Measurements from ENCODE around the gene YJEFN3. TPM values are rescaled to one million over a fixed set of nuclear protein-coding genes. Genes with fewer than 3 reads are reported as not detected.

The YJEFN3 gene
- total RNA-seq, 1 donor from 2014 or later: 0.69 TPM

DNA sequence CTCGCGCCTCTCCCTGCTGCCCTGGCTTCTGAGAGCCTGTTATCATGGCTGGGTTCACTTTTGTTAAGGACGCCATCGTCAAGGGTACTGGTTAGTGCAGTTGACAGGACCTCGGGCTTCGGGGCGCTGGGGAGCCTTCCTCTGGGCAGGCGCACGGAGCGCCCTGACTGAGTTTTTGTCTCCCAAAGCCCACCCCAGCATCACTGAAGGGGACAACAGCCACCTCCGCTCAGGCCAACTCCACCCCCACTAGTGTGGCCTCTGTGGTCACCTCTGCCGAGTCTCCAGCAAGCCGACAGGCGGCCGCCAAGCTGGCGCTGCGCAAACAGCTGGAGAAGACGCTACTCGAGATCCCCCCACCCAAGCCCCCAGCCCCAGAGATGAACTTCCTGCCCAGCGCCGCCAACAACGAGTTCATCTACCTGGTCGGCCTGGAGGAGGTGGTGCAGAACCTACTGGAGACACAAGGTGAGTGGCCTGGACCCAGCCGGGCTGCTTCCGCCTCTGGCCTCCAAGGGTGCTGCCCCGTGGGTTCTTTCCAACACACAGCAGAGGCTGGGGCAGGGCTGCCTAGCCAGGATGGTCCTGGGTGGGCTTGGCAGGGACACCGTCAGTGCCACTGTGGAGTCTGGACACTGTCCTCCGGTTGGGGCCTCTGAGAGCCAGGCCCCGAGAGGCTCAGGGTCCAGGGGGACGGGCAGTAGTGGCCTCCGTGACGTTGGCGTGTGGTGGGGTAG is 30.3 kb upstream of the YJEFN3 start:
- no peak for DNase-seq

DNA sequence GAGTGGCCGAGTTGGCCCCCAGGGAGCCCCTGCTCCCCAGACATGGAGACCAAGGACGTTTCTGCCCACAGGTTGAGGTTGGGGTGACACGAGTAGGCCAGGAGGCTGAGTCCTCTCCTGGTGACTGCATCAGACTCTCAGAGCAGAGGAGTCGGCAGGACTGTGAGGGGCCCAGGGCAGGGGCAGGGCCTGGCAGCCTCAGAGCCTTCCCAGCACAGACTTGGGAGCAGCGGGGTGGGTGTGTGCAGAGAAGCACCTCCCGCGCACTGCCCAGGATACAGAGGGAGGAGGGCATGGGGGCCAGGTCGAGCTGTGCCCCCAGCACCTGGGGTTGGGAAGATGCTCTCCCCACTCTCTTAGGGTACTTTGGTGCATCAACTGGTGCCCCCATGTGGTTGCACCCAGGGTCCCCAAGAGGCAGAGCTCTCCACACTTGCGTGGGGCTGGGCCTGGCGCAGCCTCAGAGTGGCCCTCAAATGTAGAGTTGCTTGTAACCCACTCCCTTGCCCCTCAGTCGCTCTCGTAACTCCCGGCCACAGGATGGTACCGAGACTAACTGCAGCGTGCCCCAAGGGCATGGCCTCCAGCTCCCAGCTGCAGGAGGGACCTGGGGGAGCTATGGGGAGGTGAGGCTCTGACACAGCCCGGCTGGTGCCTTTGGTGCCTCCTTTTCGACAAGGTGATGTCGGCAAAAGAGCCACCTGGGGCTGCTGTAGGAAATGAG is 29.3 kb upstream of the YJEFN3 start:
- DNase-seq: no peak

DNA sequence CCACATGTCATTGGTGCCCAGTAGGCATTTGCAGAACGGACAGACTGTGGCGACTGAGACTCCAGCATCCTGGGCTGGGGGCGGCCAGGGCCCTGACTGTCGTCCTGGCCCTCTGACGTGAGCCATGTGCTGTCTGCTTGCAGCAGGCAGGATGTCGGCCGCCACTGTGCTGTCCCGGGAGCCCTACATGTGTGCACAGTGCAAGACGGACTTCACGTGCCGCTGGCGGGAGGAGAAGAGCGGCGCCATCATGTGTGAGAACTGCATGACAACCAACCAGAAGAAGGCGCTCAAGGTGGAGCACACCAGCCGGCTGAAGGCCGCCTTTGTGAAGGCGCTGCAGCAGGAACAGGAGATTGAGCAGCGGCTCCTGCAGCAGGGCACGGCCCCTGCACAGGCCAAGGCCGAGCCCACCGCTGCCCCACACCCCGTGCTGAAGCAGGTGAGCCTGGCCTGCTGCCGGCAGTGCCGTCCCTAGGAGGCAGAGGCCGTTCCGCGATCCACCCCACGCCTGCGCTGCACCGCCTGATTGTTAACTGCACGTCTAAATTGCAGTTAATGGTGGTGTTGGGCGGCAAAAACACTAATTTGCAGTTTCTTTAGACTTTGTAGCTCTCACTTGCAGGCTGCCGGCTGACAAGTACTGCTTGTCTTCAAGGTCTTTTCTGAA is 27.6 kb upstream of the YJEFN3 start:
- DNase-seq: no peak

DNA sequence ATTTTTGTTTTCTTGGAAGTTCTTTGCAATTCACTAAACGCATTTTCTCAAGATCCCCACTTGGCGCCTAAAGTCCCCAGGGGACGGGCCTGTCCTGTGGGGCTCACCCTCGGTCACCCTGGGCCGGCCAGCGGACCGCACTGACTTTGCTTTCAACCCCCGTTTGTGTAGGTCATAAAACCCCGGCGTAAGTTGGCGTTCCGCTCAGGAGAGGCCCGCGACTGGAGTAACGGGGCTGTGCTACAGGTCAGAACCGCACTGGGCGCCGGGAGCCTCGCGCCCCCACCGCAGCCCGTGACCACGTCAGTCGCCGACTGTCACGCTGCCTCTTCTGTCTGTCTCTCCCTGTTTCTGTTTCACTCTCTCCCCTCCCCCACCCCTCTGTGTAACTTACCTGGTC is 26.9 kb upstream of the YJEFN3 start:
- DNase-seq: no peak

DNA sequence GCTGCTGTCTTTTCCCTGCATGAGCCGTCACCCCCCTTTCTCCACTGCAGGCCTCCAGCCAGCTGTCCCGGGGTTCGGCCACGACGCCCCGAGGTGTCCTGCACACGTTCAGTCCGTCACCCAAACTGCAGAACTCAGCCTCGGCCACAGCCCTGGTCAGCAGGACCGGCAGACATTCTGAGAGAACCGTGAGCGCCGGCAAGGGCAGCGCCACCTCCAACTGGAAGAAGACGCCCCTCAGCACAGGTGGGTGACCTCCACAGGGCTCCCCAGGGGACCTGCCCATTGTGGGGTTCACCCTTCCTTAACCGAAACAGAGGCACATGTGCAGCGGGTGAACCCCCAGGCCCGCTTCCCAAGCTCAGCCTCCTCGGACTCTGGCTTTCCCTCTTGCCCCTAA is 26.4 kb upstream of the YJEFN3 start:
- DNase-seq: no peak

DNA sequence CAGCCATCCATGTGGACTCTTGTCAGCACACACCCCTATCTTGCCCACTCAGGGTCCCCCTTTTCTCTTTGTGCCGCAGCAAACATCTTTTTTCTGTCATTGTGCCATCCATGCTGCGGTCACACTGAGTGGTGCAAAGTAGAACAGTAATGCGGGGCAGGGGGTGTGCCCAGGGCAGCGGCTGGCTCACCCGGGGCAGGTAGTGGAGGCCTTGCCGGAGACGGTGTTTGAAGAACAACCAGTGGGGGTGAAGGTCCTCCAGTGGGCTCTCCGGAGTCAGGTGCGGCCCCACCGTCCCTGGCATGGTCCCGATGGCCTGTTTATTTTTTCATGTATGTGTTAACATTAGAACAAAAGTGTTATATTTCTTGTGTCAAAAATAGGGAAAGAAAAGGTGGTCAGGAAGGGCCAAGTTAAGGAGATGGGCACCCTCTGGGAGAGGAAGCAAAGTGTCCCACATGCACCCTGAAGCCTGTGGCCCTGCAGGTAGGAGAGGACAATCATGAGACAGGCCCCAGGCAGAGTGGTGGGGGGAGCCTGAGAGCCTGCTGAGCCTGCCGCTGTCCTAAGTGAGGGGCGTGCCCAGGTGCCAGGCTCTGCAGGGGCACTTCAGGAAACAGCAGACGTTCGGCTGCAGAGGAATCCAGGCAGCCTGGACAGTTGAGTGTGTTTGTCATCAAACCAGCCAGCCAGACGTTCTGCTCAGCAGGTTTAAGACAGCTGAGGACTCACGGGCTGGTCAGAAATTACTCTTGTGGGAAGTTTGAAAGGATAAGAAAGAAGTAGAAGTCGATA is 25.7 kb upstream of the YJEFN3 start:
- no peak for DNase-seq

DNA sequence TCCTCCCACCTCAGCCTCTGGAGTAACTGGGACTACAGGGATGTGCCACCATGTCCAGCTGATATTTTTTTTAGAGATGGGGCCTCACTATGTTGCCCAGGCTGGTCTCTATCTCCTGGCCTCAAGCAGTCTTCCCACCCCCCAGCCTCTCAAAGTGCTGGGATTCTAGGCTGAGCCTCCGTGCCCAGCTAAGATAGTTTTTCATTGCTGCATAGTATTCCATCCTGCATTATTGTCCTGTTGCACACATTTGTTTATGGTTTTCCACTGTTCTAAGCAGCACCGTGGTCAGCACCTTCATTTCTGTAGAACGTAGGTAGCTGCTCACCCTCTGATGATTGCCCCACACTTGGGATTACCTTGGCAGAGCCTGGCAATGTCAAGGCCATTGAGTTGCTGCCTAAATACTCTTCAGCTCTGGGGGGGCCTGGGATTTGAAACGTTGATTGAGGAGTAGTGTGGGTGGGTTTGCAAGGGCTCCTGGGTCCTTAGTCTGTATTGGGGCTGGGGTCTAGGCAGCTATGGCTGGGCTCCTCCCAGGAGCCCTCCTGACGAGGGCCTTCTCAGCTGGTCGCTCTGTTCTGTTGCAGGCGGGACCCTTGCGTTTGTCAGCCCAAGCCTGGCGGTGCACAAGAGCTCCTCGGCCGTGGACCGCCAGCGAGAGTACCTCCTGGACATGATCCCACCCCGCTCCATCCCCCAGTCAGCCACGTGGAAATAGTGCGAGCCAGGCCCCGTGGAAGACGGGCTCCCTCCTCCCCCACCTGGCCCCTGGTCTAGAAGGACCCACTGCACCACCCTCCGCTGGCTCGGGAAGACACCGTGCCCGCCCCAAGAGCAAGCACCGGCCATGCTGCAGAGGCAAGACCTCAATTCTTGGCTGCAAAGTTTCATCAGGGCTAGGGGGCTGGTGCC is 23.7 kb upstream of the YJEFN3 start:
- no peak for DNase-seq

DNA sequence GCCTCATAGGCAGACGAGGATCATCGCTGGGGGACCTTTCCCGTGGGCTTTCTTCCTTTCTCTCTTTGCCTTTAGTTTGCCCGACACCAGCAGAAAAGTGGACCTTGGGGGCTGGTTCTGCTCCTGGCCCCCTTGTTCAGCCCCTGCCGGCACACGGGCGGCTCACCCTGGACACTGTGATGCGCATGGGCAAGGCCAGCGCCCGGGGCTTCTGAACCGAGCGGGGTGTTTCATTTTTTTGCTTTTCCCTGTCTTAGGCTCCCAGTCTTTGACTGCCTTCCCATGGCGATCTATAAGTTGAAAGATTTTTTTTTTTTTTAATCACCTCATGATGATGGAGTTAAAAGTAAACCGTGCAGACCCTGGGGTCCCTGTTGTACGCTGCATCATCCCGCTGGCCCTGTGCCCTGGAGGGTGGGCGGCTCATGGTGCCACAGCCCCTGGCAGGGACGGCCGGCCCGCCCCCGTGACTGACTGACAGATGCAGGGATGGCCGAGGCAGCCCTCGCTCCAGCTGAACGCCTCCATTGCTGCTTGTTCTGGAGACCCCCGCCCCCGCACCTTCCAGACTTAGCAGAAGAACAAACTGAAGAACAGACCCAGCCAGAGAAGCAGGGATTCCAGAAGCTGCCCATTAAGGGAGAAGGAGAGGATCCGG is 22.9 kb upstream of the YJEFN3 start:
- DNase-seq: no peak

DNA sequence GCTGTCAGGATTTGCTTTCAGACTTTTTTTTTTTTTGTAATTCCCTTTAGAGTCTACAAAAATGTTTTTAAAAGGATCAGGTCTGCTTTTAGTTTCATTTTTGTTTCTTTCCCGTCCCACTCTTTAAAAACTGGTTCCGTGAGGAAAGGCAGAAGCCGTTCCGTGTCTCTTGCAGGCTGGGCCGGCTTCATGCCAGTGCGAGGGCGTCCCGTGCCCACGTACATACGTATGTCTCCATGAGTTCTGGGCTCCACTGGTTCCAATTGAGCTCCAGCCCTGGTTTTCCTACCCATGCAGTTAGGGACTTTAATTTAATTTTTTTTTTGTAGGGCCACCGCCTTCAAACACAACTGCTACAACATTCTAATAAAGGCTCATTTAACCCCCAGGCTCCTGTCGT is 22.1 kb upstream of the YJEFN3 start:
- no peak for DNase-seq

DNA sequence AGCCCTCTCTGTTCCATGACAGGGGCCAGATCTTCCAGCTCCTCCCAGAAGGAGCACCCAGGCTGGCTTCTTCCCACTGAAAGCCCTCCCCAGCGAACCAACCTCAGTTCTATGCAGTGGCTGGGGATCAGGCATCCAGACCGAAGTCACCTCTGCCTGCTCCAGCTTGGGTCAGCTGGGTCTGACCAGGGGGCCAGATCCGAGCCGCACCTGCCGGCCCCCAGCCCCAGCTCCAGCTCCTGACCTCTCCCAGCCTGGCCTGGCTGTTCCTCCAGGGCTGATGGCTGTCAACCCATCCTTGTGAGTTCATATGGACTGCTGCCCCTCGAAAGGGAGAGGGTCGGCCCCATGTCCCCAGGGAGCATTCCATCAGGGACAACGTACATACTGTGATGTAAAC is 21.4 kb upstream of the YJEFN3 start:
- DNase-seq: no peak

DNA sequence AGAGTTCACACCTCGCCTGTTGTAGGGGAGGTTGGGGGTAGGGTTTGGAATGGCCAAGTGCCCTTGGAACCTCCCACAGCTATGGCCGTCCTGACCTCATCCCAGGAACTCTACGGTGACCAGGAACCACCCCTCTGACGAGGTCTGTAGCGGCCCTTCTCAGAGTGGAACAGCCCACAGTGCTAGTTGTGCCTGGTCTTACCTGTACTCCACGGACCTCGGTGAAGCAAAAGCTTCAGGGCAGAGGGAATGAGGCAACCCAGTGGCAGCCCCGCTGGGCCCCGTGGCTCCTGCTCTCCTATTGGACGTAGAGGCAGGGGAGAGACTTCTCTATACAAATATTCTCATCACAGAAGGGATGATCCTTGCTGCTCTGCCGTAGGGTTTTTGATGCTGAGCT is 20.5 kb upstream of the YJEFN3 start:
- no peak for DNase-seq

DNA sequence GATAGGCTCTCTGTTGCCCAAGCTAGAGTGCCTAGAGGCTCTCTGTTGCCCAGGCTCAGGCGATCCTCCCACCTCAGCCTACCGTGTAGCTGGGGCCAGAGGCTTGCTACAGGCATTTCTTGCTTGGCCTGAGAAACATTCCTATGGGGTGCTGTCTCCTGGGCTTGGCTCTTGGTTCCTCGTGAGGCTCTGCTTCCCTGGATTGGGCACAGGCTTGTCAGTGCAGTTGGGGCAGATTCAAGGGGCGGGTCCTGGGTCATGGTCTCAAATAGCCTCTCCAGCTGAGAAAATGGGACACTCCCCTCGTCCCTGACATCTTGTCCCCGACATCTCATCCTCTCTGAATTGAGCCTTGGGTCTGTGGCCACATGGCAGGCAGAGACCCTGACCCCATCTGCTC is 18.3 kb upstream of the YJEFN3 start:
- DNase-seq: no peak

DNA sequence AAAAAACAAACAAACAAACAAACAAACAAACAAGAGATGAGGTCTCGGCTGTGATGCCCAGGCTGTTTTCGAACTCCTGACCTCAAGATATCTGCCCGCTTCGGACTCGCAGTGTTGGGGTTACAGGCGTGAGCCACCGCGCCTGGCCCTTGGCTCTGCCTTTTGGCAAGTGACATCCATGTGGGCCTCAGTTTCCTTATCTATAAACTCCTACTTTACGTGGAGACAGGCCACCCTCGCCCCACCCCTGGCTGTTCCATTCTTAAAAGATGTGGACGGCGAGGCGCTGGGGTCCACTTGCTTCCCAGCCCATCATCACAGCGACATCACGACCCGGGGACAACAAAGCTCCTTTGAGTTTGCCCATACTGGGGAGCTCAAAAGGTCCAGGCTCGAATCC is 15.0 kb upstream of the YJEFN3 start:
- DNase-seq: no peak

DNA sequence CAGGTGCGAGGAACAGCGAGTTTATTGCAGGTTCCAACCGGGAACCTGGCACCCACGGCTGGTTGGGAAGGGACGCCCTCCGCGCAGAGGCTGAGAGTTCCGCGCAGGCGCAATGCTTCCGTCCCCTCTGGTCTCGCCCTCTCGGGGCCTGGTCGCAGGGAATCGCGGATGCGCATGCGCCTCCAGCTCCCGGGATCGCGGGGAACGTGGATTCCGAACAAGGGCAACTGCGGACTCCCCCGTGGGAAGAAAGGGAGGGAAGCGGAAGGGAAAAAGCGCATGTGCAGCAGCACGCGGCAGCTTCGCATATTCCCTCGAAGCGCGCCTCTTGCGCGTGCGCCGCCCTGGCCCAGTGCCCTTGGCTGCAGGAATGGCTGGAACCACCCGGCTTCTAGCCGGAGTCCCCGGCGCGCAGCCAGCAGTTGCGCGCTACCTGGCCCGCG is 14.5 kb upstream of the YJEFN3 start:
- peak; percentile 62 for DNase-seq

DNA sequence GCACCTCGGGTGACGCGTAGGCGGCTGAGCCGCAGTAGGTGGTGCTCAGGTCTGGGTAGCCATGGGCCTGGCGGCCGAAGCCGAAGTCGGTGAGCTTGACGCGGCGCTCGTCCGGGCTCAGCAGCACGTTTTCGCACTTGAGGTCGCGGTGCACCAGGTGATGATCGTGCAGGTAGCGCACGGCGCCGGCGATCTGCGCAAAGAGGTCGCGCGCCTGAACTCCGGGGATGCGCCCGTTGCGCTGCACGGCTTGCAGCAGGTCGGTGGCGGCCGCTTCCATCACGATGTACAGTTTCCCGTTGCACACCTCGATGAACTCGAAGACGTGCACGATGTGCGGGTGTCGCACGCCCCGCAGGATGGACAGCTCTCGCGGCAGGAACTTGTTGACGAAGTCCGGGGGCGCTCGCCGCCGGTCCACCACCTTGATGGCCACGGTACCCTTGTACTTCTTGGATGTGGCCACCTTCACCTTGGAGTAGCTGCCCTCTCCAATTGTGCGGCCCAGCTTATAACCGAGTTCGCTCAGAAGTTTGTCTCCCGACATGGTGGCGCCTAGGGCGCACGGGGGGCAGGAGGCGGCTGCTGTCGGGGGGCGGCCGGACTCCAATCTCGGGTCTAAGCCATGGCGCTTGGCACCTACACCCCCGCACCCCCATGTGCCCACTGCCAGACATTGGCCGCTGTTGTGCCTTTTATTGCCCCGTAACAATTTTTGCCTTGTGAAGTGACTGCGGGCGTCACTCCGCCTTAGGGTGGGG is 13.7 kb upstream of the YJEFN3 start, which contains the start of gene TSSK6:
Gene TSSK6 (minus strand): TSS at position 668 of the 761 bp plus-strand sequence. CDS start 121 bp downstream, at position 547.
- DNase-seq: no peak

DNA sequence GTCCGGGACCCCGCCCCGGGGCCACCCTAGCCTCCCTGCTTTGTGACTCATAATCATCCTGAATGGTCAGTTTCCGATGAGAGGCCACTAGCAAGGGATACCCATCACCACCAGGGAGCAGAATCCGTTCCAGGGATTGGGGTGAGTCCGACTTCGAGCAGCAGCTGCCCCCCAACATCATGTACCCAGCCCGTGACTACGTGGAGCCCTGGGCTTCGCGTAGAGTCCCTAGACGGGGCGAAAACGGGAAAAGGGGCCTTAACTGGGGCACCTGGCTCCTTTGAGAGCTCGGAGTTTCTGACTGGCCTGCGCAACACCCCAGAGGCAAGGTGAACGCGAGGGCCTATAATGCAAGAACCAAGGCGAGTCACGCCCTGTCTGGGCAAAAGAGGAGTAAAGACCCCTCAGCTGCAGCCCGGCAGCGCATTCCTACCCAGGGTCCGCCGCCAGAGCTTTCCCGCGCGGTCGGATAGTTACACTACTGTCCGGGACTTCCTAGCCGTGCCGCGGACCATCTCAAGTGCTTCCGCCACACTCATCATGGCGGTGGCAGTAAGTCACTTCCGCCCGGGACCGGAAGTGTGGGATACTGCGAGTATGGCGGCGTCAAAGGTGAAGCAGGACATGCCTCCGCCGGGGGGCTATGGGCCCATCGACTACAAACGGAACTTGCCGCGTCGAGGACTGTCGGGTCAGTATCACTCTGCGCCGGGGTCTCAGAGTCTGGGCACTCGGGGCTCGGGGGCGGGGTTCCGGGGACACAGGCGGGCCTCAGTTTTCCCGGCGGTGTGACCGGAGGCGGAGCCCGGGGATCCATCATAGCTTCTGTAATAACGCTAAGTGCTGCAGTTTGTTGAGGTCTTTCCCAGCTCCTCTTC is 12.8 kb upstream of the YJEFN3 start, which contains the start of gene NDUFA13:
Gene NDUFA13 (plus strand): TSS at position 584 of the 878 bp plus-strand sequence. CDS start 14 bp downstream, at position 598.
- peak; percentile 84 for DNase-seq

DNA sequence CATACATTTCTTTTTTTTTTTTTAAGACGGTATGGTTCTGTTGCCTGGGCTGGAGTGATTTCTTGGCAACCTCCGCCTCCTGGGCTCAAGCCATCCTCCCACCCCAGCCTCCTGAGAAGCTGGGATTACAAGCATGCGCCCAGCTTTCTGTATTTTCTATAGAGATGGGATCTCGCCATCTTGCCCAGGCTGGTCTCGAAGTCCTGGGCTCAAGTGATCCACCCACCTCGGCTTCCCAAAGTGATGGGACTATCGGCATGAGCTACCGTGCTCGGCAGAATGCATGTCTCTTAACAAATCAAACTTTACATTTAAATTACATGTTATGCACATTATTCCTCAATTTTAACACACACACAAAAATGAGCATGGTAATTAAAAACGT is 11.5 kb upstream of the YJEFN3 start:
- no peak for DNase-seq

DNA sequence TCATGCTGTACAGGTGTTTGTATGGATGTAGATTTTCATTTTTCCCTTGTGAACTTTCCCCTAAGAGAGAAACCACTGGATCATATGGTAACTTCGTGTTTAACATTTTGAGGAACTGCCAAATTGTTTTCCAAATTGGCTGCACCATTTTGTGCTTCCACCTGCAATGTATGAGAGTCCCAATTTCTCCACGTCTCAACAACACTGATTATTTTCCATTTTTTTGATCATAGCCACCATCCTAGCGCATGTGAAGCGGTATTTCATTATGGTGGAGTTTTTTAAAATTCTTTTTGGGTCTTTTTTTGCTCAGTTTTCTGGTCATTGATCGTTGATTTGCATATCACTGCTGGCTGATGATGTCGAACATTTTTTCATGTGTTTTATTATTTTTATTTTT is 7.7 kb upstream of the YJEFN3 start:
- DNase-seq: no peak

DNA sequence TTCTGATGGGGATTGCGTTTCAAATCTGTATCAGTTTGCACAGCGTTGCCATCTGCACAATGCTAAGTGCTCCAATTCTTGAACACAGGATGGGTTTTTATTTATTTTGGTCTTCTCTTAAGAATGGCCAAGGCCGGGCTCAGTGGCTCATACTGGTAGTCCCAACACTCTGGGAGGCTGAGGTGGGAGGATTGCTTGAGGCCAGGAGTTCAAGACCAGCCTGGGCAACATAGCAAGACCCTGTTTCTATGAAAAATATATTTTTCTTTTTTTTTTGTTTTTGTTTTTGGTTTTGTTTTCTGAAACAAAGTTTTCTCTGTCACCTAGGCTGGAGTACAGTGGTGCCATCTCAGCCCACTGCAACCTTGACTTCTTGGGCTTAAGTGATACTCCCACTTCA is 5.5 kb upstream of the YJEFN3 start:
- no peak for DNase-seq

Measured in skin of body (tissue), 2 donors.